Measurements from ENCODE around the gene KIAA1217. TPM values are rescaled to one million over a fixed set of nuclear protein-coding genes. Genes with fewer than 3 reads are reported as not detected.

The KIAA1217 gene
- polyA plus RNA-seq, 2 of the 4 experiments (the other 2 are of a cell fraction): 1.5 to 2.7 TPM

DNA sequence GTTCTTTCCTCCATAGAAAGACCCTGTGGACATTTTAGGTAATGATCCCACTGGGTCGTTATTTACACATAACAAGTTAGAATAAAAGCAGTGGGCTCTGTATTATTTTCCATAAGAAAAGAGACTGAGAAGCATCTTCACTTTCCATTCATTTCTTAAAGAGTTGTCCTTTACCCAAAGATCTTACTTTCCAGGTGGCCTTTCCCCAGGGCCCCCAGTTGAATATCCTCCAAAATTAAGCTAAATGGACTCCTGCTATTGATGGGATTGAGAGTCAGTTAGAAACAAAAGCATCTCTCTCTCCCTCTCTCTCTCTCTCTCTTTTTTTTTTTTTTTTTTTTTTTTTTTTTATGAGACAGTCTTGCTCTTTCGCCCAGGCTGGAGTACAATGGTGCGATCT lies 224.8 kb downstream of the KIAA1217 start (continued):
- TF ChIP-seq ZC3H11A (IDR thresholded peaks at IDR 0.05) (no peak), HDAC2 (IDR thresholded peaks at IDR 0.05) (no peak), CBX8 (IDR thresholded peaks at IDR 0.05) (no peak), PHF8 (IDR thresholded peaks at IDR 0.05; ENCODE audit: borderline replicate concordance, low read depth) (no peak), HOXA7 (CRISPR knock-in tag; IDR thresholded peaks at IDR 0.05) (no peak), TFCP2L1 (CRISPR knock-in tag; IDR thresholded peaks at IDR 0.05) (no peak)

DNA sequence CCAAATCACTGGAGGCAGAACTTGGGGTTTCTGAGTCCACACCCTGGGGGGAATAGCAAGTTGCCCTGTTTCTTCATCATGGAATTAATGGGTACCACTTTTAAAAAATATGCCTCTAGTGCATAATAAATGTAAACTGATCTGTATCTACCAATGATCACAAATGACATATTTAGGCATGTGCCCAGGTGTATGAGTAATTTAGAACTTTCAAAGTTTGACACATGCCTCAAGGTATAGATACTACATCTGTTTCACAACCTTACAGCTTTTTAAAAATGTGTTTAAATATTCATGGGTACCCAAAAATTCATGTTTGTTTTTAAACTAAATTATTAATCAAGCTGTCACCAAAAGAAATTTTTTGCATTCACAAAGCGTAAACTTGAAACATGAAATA lies 226.0 kb downstream of the KIAA1217 start:
- no peak overlapping the region for H3K4me2 ChIP-seq
- POLR2A ChIA-PET: no interaction called here
- 91% methylated on average over 1 of the region's 1 CpG for WGBS (ENCODE audit: missing lambda C conversion rate)

DNA sequence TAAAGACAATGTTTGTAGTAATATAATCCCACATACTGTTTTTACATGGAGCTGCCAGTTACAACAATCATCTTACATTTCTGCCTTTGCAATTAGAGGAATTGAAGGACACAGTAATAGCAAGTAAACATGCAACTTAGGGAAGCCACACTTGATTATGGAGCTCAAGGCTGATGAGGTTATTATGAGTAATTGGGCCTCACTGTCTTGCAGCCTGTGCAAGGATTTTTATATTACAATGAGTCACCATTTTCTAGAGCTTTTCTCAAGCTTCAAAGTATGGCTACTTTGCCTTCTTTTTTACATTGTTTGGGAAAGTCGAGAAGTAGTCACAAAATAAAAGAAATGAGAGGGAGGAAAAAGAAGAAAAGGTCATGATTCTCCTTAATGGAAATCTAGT lies 226.4 kb downstream of the KIAA1217 start:
- H3K4me3 ChIP-seq: no peak overlapping the region
- TF ChIP-seq RARB (CRISPR knock-in tag; IDR thresholded peaks at IDR 0.05) (no peak), FOSL2 (IDR thresholded peaks at IDR 0.05) (no peak), FOSL2 (CRISPR knock-in tag; IDR thresholded peaks at IDR 0.05) (peak; percentile 45; the same call in 1 of the 2 replicates)
- WGBS (ENCODE audit: missing lambda C conversion rate): 30% methylated on average over 1 of the region's 1 CpG
- ChIA-PET POLR2A (no interaction called here), CTCF (interaction anchor here (1.5 kb wide), 1 partner anchor 19 kb away, joined by 3 read pairs; no protein-coding TSS in a partner anchor)
- H3K4me1 ChIP-seq: no peaks in the 10 kb centered on the region
- DNase-seq (ENCODE audit: low read depth in 1 of 2, low spot score in 1 of 2) (no peak), FAIRE-seq (no peak), ATAC-seq (no peak)
- H3K27ac ChIP-seq: no peak overlapping the region
- H3K9me3 ChIP-seq: no peaks in the 10 kb centered on the region
- H3K4me2 ChIP-seq: no peak overlapping the region

More for the DNA sequence above, 226.0 kb downstream of the KIAA1217 start:
- Histone ChIP-seq H3K4me1 (no peaks in the 10 kb centered on the region), H3K27ac (no peak overlapping the region), H3K4me3 (no peak overlapping the region), H3K9me3 (no peaks in the 10 kb centered on the region)
- no peak for FAIRE-seq
- ATAC-seq: no peak
- no peak for TF ChIP-seq EHMT2 (IDR thresholded peaks at IDR 0.05; ENCODE audit: low read depth)
- TF ChIP-seq ESRRA (IDR thresholded peaks at IDR 0.05; ENCODE audit: borderline replicate concordance, low read length): no peak
- TF ChIP-seq, protein P1, sequence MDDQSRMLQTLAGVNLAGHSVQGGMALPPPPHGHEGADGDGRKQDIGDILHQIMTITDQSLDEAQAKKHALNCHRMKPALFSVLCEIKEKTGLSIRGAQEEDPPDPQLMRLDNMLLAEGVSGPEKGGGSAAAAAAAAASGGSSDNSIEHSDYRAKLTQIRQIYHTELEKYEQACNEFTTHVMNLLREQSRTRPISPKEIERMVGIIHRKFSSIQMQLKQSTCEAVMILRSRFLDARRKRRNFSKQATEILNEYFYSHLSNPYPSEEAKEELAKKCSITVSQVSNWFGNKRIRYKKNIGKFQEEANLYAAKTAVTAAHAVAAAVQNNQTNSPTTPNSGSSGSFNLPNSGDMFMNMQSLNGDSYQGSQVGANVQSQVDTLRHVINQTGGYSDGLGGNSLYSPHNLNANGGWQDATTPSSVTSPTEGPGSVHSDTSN (IDR thresholded peaks at IDR 0.05): no peak
- TF ChIP-seq ZNF302 (CRISPR knock-in tag; IDR thresholded peaks at IDR 0.05): no peak
- no peak for DNase-seq (ENCODE audit: low read depth in 1 of 2, low spot score in 1 of 2)
- CTCF ChIA-PET: interaction anchor here (1.5 kb wide), 1 partner anchor 18 kb away, joined by 3 read pairs; no protein-coding TSS in a partner anchor

DNA sequence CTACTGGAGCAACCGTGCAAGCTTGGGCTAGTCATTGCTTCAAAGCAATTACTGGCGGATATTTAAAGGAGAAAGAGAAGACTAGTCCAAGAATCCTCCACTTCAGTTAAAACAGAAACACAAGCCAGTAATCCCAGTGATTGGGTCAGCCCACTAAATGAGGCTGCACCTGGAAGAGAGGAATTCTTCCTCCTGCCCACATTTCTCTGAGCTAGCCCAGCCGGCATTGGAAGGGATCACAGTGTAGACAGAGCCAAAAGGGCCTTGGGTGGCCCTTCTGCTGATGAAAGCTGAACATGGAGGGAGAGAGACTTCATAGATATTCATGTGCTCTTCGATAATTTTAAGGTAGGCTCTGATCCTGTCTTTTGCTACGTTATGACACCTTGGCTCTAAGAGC lies 228.4 kb downstream of the KIAA1217 start:
- no peak overlapping the region for H3K4me2 ChIP-seq
- CTCF ChIA-PET: interaction anchor here (0.7 kb wide), 1 partner anchor 26 kb away, joined by 3 read pairs; no protein-coding TSS in a partner anchor
- FAIRE-seq (no peak), ATAC-seq (no peak), DNase-seq (ENCODE audit: low read depth in 1 of 2, low spot score in 1 of 2) (no peak)
- POLR2A ChIA-PET: no interaction called here
- no peaks in the 10 kb centered on the region for H3K9me3 ChIP-seq
- H3K27ac ChIP-seq: no peak overlapping the region
- H3K4me3 ChIP-seq: no peak overlapping the region
- no peak for TF ChIP-seq POLR2A (IDR thresholded peaks at IDR 0.05; ENCODE audit: low read length)
- TF ChIP-seq MYC (IDR thresholded peaks at IDR 0.05; ENCODE audit: borderline replicate concordance, low read length): no peak
- TF ChIP-seq RAD21 (conservative IDR thresholded peaks at IDR 0.05 in 1 of 2, IDR thresholded peaks at IDR 0.05 in 1 of 2): no peak
- no peak for TF ChIP-seq FOSL2 (IDR thresholded peaks at IDR 0.05)
- TF ChIP-seq FOSL2 (CRISPR knock-in tag; IDR thresholded peaks at IDR 0.05): no peak
- TF ChIP-seq PHF8 (IDR thresholded peaks at IDR 0.05; ENCODE audit: borderline replicate concordance, low read depth): no peak
- TF ChIP-seq, protein P2, sequence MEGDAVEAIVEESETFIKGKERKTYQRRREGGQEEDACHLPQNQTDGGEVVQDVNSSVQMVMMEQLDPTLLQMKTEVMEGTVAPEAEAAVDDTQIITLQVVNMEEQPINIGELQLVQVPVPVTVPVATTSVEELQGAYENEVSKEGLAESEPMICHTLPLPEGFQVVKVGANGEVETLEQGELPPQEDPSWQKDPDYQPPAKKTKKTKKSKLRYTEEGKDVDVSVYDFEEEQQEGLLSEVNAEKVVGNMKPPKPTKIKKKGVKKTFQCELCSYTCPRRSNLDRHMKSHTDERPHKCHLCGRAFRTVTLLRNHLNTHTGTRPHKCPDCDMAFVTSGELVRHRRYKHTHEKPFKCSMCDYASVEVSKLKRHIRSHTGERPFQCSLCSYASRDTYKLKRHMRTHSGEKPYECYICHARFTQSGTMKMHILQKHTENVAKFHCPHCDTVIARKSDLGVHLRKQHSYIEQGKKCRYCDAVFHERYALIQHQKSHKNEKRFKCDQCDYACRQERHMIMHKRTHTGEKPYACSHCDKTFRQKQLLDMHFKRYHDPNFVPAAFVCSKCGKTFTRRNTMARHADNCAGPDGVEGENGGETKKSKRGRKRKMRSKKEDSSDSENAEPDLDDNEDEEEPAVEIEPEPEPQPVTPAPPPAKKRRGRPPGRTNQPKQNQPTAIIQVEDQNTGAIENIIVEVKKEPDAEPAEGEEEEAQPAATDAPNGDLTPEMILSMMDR (IDR thresholded peaks at IDR 0.05): no peak
- 67% methylated on average over 5 of the region's 5 CpGs for WGBS (ENCODE audit: missing lambda C conversion rate)
- H3K4me1 ChIP-seq: no peaks in the 10 kb centered on the region

DNA sequence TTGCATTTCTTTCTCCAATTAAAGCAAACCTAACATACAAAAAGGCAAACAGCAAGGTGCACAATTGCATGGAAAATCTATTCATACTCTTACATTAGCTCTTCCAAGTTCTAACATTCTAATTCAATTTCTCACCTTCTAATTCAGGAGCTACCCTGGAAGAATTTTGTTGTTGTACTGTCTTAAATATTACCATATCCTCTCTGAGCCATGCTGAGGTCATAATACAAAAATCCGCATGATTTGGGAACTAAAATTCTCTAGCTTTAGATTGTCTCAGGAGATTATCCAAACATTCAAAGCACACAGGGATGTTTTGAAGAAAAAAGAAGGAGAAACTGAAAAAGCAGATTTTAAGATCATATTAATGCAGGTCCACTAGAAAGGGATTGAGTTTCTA lies 229.9 kb downstream of the KIAA1217 start:
- Histone ChIP-seq H3K27ac (no peak overlapping the region), H3K4me2 (no peak overlapping the region), H3K9me3 (no peaks in the 10 kb centered on the region), H3K4me1 (no peaks in the 10 kb centered on the region), H3K4me3 (no peak overlapping the region)
- DNase-seq (ENCODE audit: low read depth in 1 of 2, low spot score in 1 of 2) (no peak), FAIRE-seq (no peak), ATAC-seq (no peak)
- ChIA-PET CTCF (interaction anchor here (1.3 kb wide), 1 partner anchor 64 kb away, joined by 3 read pairs; no protein-coding TSS in a partner anchor), POLR2A (no interaction called here)
- 79% methylated on average over 1 of the region's 1 CpG for WGBS (ENCODE audit: missing lambda C conversion rate)
- TF ChIP-seq CEBPB (IDR thresholded peaks at IDR 0.05): no peak
- TF ChIP-seq HOXA7 (CRISPR knock-in tag; IDR thresholded peaks at IDR 0.05): no peak
- TF ChIP-seq HDAC2 (IDR thresholded peaks at IDR 0.05): no peak
- TF ChIP-seq FOSL2 (IDR thresholded peaks at IDR 0.05): no peak
- no peak for TF ChIP-seq FOSL2 (CRISPR knock-in tag; IDR thresholded peaks at IDR 0.05)
- TF ChIP-seq, protein P3, sequence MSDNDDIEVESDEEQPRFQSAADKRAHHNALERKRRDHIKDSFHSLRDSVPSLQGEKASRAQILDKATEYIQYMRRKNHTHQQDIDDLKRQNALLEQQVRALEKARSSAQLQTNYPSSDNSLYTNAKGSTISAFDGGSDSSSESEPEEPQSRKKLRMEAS (IDR thresholded peaks at IDR 0.05): no peak
- no peak for TF ChIP-seq ZFP36 (IDR thresholded peaks at IDR 0.05; ENCODE audit: borderline replicate concordance, partially characterized antibody)
- TF ChIP-seq HOXB13 (CRISPR knock-in tag; IDR thresholded peaks at IDR 0.05; ENCODE audit: low read depth): no peak
- TF ChIP-seq, protein P2 (IDR thresholded peaks at IDR 0.05): no peak
- no peak for TF ChIP-seq KDM1A (IDR thresholded peaks at IDR 0.05; ENCODE audit: low read depth)
- TF ChIP-seq, protein P4, sequence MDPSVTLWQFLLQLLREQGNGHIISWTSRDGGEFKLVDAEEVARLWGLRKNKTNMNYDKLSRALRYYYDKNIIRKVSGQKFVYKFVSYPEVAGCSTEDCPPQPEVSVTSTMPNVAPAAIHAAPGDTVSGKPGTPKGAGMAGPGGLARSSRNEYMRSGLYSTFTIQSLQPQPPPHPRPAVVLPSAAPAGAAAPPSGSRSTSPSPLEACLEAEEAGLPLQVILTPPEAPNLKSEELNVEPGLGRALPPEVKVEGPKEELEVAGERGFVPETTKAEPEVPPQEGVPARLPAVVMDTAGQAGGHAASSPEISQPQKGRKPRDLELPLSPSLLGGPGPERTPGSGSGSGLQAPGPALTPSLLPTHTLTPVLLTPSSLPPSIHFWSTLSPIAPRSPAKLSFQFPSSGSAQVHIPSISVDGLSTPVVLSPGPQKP (IDR thresholded peaks at IDR 0.05; ENCODE audit: low read depth, low read length): no peak
